H9 (cell line): ENCODE data around the gene SLC45A1. TPM values are rescaled to one million over a fixed set of nuclear protein-coding genes. Genes with fewer than 3 reads are reported as not detected.
A peak's percentile ranks its signal among the peaks of the same experiment; 100 is the strongest.

ENCODE experiments used
- DNase-seq: peaks from one replicate; pipeline ENCODE4 v3.0.0-alpha.2; 2017
- H2AFZ ChIP-seq: one replicate; pipeline ENCODE4 v1.6.1; 2013; ENCODE audit warnings: mild to moderate bottlenecking, low read length, control low read depth, moderate library complexity
- H2AK5ac ChIP-seq: 2 replicates; pipeline ENCODE4 v1.6.1; 2013; ENCODE audit warnings: low read length, control low read depth, mixed read lengths; ENCODE audit not compliant: insufficient read length
- H2BK120ac ChIP-seq: one replicate; pipeline ENCODE4 v1.6.1; 2013; ENCODE audit warnings: low read depth, mild to moderate bottlenecking, low read length, control low read depth, inconsistent platforms; ENCODE audit not compliant: poor library complexity, severe bottlenecking
- H2BK12ac ChIP-seq: 2 replicates; pipeline ENCODE4 v1.6.1; 2013; ENCODE audit warnings: low read length, control low read depth, mixed read lengths, low read depth; ENCODE audit not compliant: insufficient read length
- H2BK15ac ChIP-seq: 2 replicates; pipeline ENCODE4 v1.6.1; 2013; ENCODE audit warnings: low read depth, low read length, control low read depth
- H2BK20ac ChIP-seq: one replicate; pipeline ENCODE4 v1.6.1; 2013; ENCODE audit warnings: low read depth, mild to moderate bottlenecking, low read length, control low read depth, inconsistent platforms; ENCODE audit not compliant: poor library complexity, severe bottlenecking
- H2BK5ac ChIP-seq: 2 replicates; pipeline ENCODE4 v1.6.1; 2013; ENCODE audit warnings: low read length, control low read depth, mixed read lengths; ENCODE audit not compliant: insufficient read length
- H3K14ac ChIP-seq: 2 replicates; pipeline ENCODE4 v1.6.1; 2013; ENCODE audit warnings: low read length, control low read depth; ENCODE audit not compliant: insufficient read depth
- H3K18ac ChIP-seq: 2 replicates; pipeline ENCODE4 v1.6.1; 2013; ENCODE audit warnings: low read depth, mild to moderate bottlenecking, mixed read lengths, low read length, control low read depth; ENCODE audit not compliant: insufficient read length
- H3K23ac ChIP-seq: 2 replicates; pipeline ENCODE4 v1.6.1; 2013; ENCODE audit warnings: low read length, control low read depth, mixed read lengths, low read depth; ENCODE audit not compliant: insufficient read length
- H3K23me2 ChIP-seq: 2 replicates; pipeline ENCODE4 v1.6.1; 2013; ENCODE audit warnings: low read depth, mild to moderate bottlenecking, mixed read lengths, low read length, control low read depth; ENCODE audit not compliant: insufficient read length, poor library complexity, severe bottlenecking
- H3K27ac ChIP-seq: 2 replicates; pipeline ENCODE4 v1.5.1; 2013; ENCODE audit warnings: low read length, control low read depth, mixed read lengths, low read depth; ENCODE audit not compliant: insufficient read length
- H3K27me3 ChIP-seq: 2 replicates; pipeline ENCODE4 v1.6.1; 2013; ENCODE audit warnings: low read length, control low read depth, inconsistent platforms; ENCODE audit not compliant: insufficient read depth
- H3K4ac ChIP-seq: 2 replicates; pipeline ENCODE4 v1.6.1; 2013; ENCODE audit warnings: low read depth, mild to moderate bottlenecking, control low read depth, inconsistent platforms, low read length, moderate library complexity
- H3K4me1 ChIP-seq: 2 replicates; pipeline ENCODE4 v1.6.1; 2013; ENCODE audit warnings: low read length, control low read depth, inconsistent platforms; ENCODE audit not compliant: insufficient read depth
- H3K4me2 ChIP-seq: 2 replicates; pipeline ENCODE4 v1.6.1; 2013; ENCODE audit warnings: low read length, control low read depth, mixed read lengths; ENCODE audit not compliant: insufficient read length, insufficient read depth
- H3K56ac ChIP-seq: 2 replicates; pipeline ENCODE4 v1.6.1; 2013; ENCODE audit warnings: low read depth, mild to moderate bottlenecking, mixed read lengths, low read length, control low read depth; ENCODE audit not compliant: insufficient read length
- H3K79me1 ChIP-seq: 2 replicates; pipeline ENCODE4 v1.6.1; 2013; ENCODE audit warnings: low read depth, mild to moderate bottlenecking, moderate library complexity, low read length, control low read depth, inconsistent platforms; ENCODE audit not compliant: insufficient read depth, poor library complexity, severe bottlenecking
- H3K79me2 ChIP-seq: 2 replicates; pipeline ENCODE4 v1.6.1; 2013; ENCODE audit warnings: low read length, control low read depth, inconsistent platforms; ENCODE audit not compliant: insufficient read depth
- H3K9ac ChIP-seq: 2 replicates; pipeline ENCODE4 v1.6.1; 2013; ENCODE audit warnings: low read length, control low read depth, mixed read lengths; ENCODE audit not compliant: insufficient read length; ENCODE audit errors: extremely low read depth
- H3K9me3 ChIP-seq: one replicate; pipeline ENCODE4 v1.6.1; 2013; ENCODE audit warnings: low read depth, low read length, inconsistent platforms; ENCODE audit not compliant: control insufficient read depth
- H3T11ph ChIP-seq: one replicate; pipeline ENCODE4 v1.6.1; 2013; ENCODE audit warnings: mild to moderate bottlenecking, low read length, control low read depth, inconsistent platforms
- H4K20me1 ChIP-seq: one replicate; pipeline ENCODE4 v1.6.1; 2013; ENCODE audit not compliant: control insufficient read depth, insufficient read length, insufficient read depth
- H4K5ac ChIP-seq: 2 replicates; pipeline ENCODE4 v1.6.1; 2013; ENCODE audit warnings: low read depth, mild to moderate bottlenecking, mixed read lengths, low read length, control low read depth; ENCODE audit not compliant: insufficient read length
- H4K8ac ChIP-seq: replicated peaks from 2 replicates; pipeline ENCODE4 v1.6.1; 2013; ENCODE audit warnings: low read length, control low read depth, mixed read lengths, low read depth; ENCODE audit not compliant: insufficient read length
- H4K91ac ChIP-seq: 2 replicates; pipeline ENCODE4 v1.6.1; 2013; ENCODE audit warnings: low read depth, mild to moderate bottlenecking, moderate library complexity, mixed read lengths, low read length, control low read depth; ENCODE audit not compliant: insufficient read length
- H3K27ac Mint-ChIP-seq, 3 experiments: 2 replicates in 2 of 3; 3 replicates in 1 of 3; pipeline ENCODE4 v1.8.0; 2020 to 2021; ENCODE audit warnings: mixed read lengths in 3 of 3, mild to moderate bottlenecking in 1 of 3, moderate library complexity in 1 of 3
- H3K27me3 Mint-ChIP-seq: 2 replicates; pipeline ENCODE4 v1.8.0; 2021; ENCODE audit warnings: low read depth, mild to moderate bottlenecking, moderate library complexity, mixed read lengths
- H3K36me3 Mint-ChIP-seq, 3 experiments: 2 replicates in 2 of 3; 3 replicates in 1 of 3; pipeline ENCODE4 v1.8.0; 2020 to 2021; ENCODE audit warnings: low read depth in 3 of 3, mixed read lengths in 3 of 3; ENCODE audit not compliant: insufficient read depth in 1 of 3
- H3K4me1 Mint-ChIP-seq, 2 experiments: 2 replicates each; pipeline ENCODE4 v1.8.0; 2020; ENCODE audit warnings: mixed read lengths in 2 of 2
- H3K4me3 Mint-ChIP-seq, 2 experiments: 2 replicates in 1 of 2; 3 replicates in 1 of 2; pipeline ENCODE4 v1.8.0; 2020 to 2021; ENCODE audit warnings: mild to moderate bottlenecking in 2 of 2, mixed read lengths in 2 of 2, moderate library complexity in 1 of 2
- H3K9me3 Mint-ChIP-seq, 2 experiments: 2 replicates in 1 of 2; 3 replicates in 1 of 2; pipeline ENCODE4 v1.8.0; 2020; ENCODE audit warnings: mild to moderate bottlenecking in 2 of 2, mixed read lengths in 2 of 2, moderate library complexity in 1 of 2
- CTCF ChIP-seq: fragments of 200-600 bp; sonication (generic); conservative IDR thresholded peaks from 3 replicates; pipeline ENCODE4 v1.8.0; 2021; ENCODE audit warnings: antibody characterized with exemption, mild to moderate bottlenecking
- WGBS: extraction: QIAGEN DNeasy Blood & Tissue Kit; methylation state at CpG from one replicate; pipeline ENCODE4 v1.1.7; 2013; ENCODE audit warnings: missing lambda C conversion rate, low lambda C conversion rate, mixed read lengths; ENCODE audit not compliant: insufficient read length; ENCODE audit errors: extremely low coverage; 5-methylcytosine and 5-hydroxymethylcytosine counted together
- total RNA-seq: library from RNA; stranded (reverse); gene quantifications from 2 replicates; pipeline ENCODE4 v1.2.1, GENCODE V29; 2021

Gene SLC45A1
- total RNA-seq, 1 experiment from 2014 or later = 0.63 TPM

- no peak overlapping the region for H4K91ac ChIP-seq
- no peak overlapping the region for H2BK12ac ChIP-seq
- no peak overlapping the region for H4K8ac ChIP-seq
- H3K4me1 Mint-ChIP-seq = peaks cover under 1 to 2% of the 10 kb centered on the region in 2 experiments; a peak in 1 of 4 replicates
- H3K9ac ChIP-seq = no peak overlapping the region
- H3K4me2 ChIP-seq = no peak overlapping the region
- H3K79me1 ChIP-seq = no peaks in the 10 kb centered on the region
- no peaks in the 10 kb centered on the region for H3K9me3 ChIP-seq
- H3K79me2 ChIP-seq = no peaks in the 10 kb centered on the region
- TF ChIP-seq CTCF = no peak
- H3K23ac ChIP-seq = no peak overlapping the region
- H2BK20ac ChIP-seq = no peak overlapping the region
- no peaks in the 10 kb centered on the region for H3K9me3 Mint-ChIP-seq
- no peak overlapping the region for H3K14ac ChIP-seq
- no peak overlapping the region for H2BK5ac ChIP-seq
- no peaks in the 10 kb centered on the region for H3K23me2 ChIP-seq
- H2AK5ac ChIP-seq = no peak overlapping the region
- H4K20me1 ChIP-seq = no peaks in the 10 kb centered on the region
- peaks cover 54 to 80% (median 74%) of the 10 kb centered on the region in 3 experiments; a peak in 6 of 7 replicates for H3K36me3 Mint-ChIP-seq
- H3K18ac ChIP-seq = no peak overlapping the region
- WGBS = no CpG with 5 or more reads among the region's 21 CpGs
- H3K56ac ChIP-seq = no peak overlapping the region
- no peak overlapping the region for H3K4me3 Mint-ChIP-seq
- no peak overlapping the region for H3K27ac ChIP-seq
- H3K27me3 Mint-ChIP-seq = no peaks in the 10 kb centered on the region; the same call in none of the 2 replicates
- H3K27ac Mint-ChIP-seq = peak overlapping the region; percentile 40 to 82 (median 79); a peak in 2 of 7 replicates
- no peak for DNase-seq
- no peak overlapping the region for H3K4ac ChIP-seq
- no peak overlapping the region for H2AFZ ChIP-seq
- H2BK15ac ChIP-seq = no peak overlapping the region
- H3K4me1 ChIP-seq = no peaks in the 10 kb centered on the region
- H2BK120ac ChIP-seq = no peak overlapping the region
- no peaks in the 10 kb centered on the region for H3K27me3 ChIP-seq
- H4K5ac ChIP-seq = no peak overlapping the region
- no peak overlapping the region for H3T11ph ChIP-seq
Measured at GRCh38 chr1:8361198-8361849, 43.4 kb downstream of the SLC45A1 start.
